HepG2 (cell line): ENCODE results near the gene CYSRT1. TPM values are rescaled to one million over a fixed set of nuclear protein-coding genes. Genes with fewer than 3 reads are reported as not detected.

ENCODE experiments used
- ARNTL ChIP-seq: sonication (generic); formaldehyde crosslinking; IDR thresholded peaks from 2 replicates; pipeline ENCODE4 v1.4.0; 2020; ENCODE audit warnings: mild to moderate bottlenecking, missing genetic modification reagents
- ATM ChIP-seq: fragments of 450-650 bp; IDR thresholded peaks from 2 replicates; pipeline ENCODE4 v1.7.1; 2017; ENCODE audit warnings: mild to moderate bottlenecking, borderline replicate concordance
- CREB1 ChIP-seq, 2 experiments: fragments of 450-650 bp in 1 of 2; IDR thresholded peaks; 2 replicates each; pipeline ENCODE4 v1.6.1; 2016 to 2017; ENCODE audit warnings: control low read depth in 1 of 2, mild to moderate bottlenecking in 1 of 2, missing compliant biosample characterization in 1 of 2, missing genetic modification characterization in 1 of 2
- E2F1 ChIP-seq: sonication (generic); formaldehyde crosslinking; IDR thresholded peaks from 2 replicates; pipeline ENCODE4 v1.5.0; 2020; ENCODE audit warnings: missing genetic modification reagents
- FOXP4 ChIP-seq: sonication (generic); formaldehyde crosslinking; IDR thresholded peaks from 2 replicates; pipeline ENCODE4 v1.4.0; 2020; ENCODE audit warnings: missing genetic modification reagents
- GZF1 ChIP-seq: sonication (generic); formaldehyde crosslinking; IDR thresholded peaks from 2 replicates; pipeline ENCODE4 v1.5.1; 2020; ENCODE audit warnings: mild to moderate bottlenecking, missing genetic modification reagents
- MATR3 ChIP-seq: sonication (generic); formaldehyde crosslinking; IDR thresholded peaks from 2 replicates; pipeline ENCODE4 v1.4.0; 2020; ENCODE audit warnings: missing genetic modification reagents
- MED1 ChIP-seq: sonication (generic); formaldehyde crosslinking; IDR thresholded peaks from 2 replicates; pipeline ENCODE4 v1.4.0; 2020; ENCODE audit warnings: missing genetic modification reagents
- MIER2 ChIP-seq: IDR thresholded peaks from 2 replicates; pipeline ENCODE4 v1.6.1; 2016; ENCODE audit warnings: missing biosample characterization, missing genetic modification reagents
- NR2C2 ChIP-seq: sonication (generic); formaldehyde crosslinking; IDR thresholded peaks from 2 replicates; pipeline ENCODE4 v1.4.0; 2020; ENCODE audit warnings: missing genetic modification reagents, mild to moderate bottlenecking, moderate library complexity, borderline replicate concordance
- POLR2AphosphoS2 ChIP-seq: IDR thresholded peaks from 2 replicates; pipeline ENCODE4 v1.6.1; 2011; ENCODE audit warnings: low read depth, low read length, improper control_type of control experiment
- TFE3 ChIP-seq: IDR thresholded peaks from 2 replicates; pipeline ENCODE4 v1.6.1; 2016
- U2AF2 ChIP-seq: fragments of 200-400 bp; formaldehyde crosslinking; IDR thresholded peaks from 2 replicates; pipeline ENCODE4 v1.6.1; 2017; ENCODE audit warnings: low read depth, mild to moderate bottlenecking, low read length
- ZBTB10 ChIP-seq: sonication (generic); formaldehyde crosslinking; IDR thresholded peaks from 2 replicates; pipeline ENCODE4 v1.4.0; 2020; ENCODE audit warnings: missing genetic modification reagents, borderline replicate concordance
- ZMAT3 ChIP-seq: sonication (generic); formaldehyde crosslinking; conservative IDR thresholded peaks from 2 replicates; pipeline ENCODE4 v1.7.0; 2021; ENCODE audit warnings: missing genetic modification reagents
- ZNF143 ChIP-seq: sonication (generic); formaldehyde crosslinking; IDR thresholded peaks from 2 replicates; pipeline ENCODE4 v1.4.0; 2020; ENCODE audit warnings: missing genetic modification reagents
- ZNF335 ChIP-seq: sonication (generic); formaldehyde crosslinking; IDR thresholded peaks from 2 replicates; pipeline ENCODE4 v1.4.0; 2020; ENCODE audit warnings: missing genetic modification reagents
- ZNF709 ChIP-seq: sonication (generic); formaldehyde crosslinking; IDR thresholded peaks from 2 replicates; pipeline ENCODE4 v1.5.0; 2020; ENCODE audit warnings: mild to moderate bottlenecking, missing genetic modification reagents
- ZNF780A ChIP-seq: sonication (generic); formaldehyde crosslinking; IDR thresholded peaks from 2 replicates; pipeline ENCODE4 v1.8.0; 2022; ENCODE audit warnings: mild to moderate bottlenecking, missing genetic modification reagents, moderate library complexity
- ZSCAN21 ChIP-seq: sonication (generic); formaldehyde crosslinking; IDR thresholded peaks from 2 replicates; pipeline ENCODE4 v1.8.0; 2022; ENCODE audit warnings: mild to moderate bottlenecking, missing genetic modification reagents, moderate library complexity, borderline replicate concordance
- polyA plus RNA-seq, 8 experiments: library from polyadenylated mRNA; depleted of rRNA in 3 of 8; stranded (reverse) in 7 of 8; unstranded in 1 of 8; fragments of >200 nt; fragmentation: Illumina TruSeq in 4 of 8; extraction: Trizol in 4 of 8; gene quantifications; 2 replicates each; pipeline versions ENCODE4 v1.2.1 to v1.2.3, GENCODE V29; 2011 to 2016; ENCODE audit warnings: low read depth in 4 of 8, missing spikeins in 1 of 8, mixed read lengths in 1 of 8; ENCODE audit not compliant: insufficient read depth in 1 of 8
- total RNA-seq, 5 experiments: library from RNA; depleted of rRNA; stranded (reverse); fragments of >200 nt; fragmentation: Illumina TruSeq; extraction: Trizol; gene quantifications; 2 replicates each; pipeline ENCODE4 v1.2.3, GENCODE V29; 2016; ENCODE audit warnings: low read depth in 1 of 5

CYSRT1 gene
- total and polyA plus RNA-seq, 2 of the 13 experiments (the other 11 are each of a cell fraction or from before 2014, with no cell fraction given): 1.5 to 2.1 TPM

GRCh38 chr9:137200311-137201204, 24.4 kb upstream of the CYSRT1 start, which contains the start of gene TPRN (continued):
- TF ChIP-seq MIER2 (0 out of 2 replicates have a peak, but pooled peaks have one; percentile 43), MATR3 (no peak), ARNTL (CRISPR knock-in tag) (0 out of 2 replicates have a peak, but pooled peaks have one; percentile 55), U2AF2 (no peak), ATM (no peak), ZNF780A (CRISPR knock-in tag) (no peak), ZNF143 (peak; percentile 82), CREB1 (IDR thresholded peaks at IDR 0.05) (peak; percentile 56; the same call in 1 of the 2 replicates), CREB1 (CRISPR knock-in tag; IDR thresholded peaks at IDR 0.05) (peak; percentile 75), MED1 (CRISPR knock-in tag) (peak; percentile 90), GZF1 (CRISPR knock-in tag) (peak; percentile 76; the same call in 1 of the 2 replicates), POLR2AphosphoS2 (no peak), TFE3 (CRISPR knock-in tag) (peak; percentile 66; the same call in 1 of the 2 replicates), ZMAT3 (CRISPR knock-in tag) (peak; percentile 95), E2F1 (CRISPR knock-in tag) (no peak), NR2C2 (CRISPR knock-in tag) (peak; percentile 74), ZNF335 (peak; percentile 82; the same call in 1 of the 2 replicates), FOXP4 (CRISPR knock-in tag) (peak; percentile 57; the same call in 1 of the 2 replicates), ZNF709 (CRISPR knock-in tag) (peak; percentile 46; the same call in 1 of the 2 replicates), ZBTB10 (peak; percentile 54; the same call in 1 of the 2 replicates), ZSCAN21 (CRISPR knock-in tag) (peak; percentile 84; the same call in 1 of the 2 replicates)
